ENCODE results near the gene CDH13.

- no peak for TF ChIP-seq CTCF (IDR thresholded peaks at IDR 0.05)
- no peak for TF ChIP-seq POLR2A (IDR thresholded peaks at IDR 0.05)
Observed at GRCh38 chr16:82874271-82874670, 247.5 kb downstream of the CDH13 start.

All from body of pancreas (tissue), 4 donors.